Measurements from ENCODE around the gene ACTN1.

DNA sequence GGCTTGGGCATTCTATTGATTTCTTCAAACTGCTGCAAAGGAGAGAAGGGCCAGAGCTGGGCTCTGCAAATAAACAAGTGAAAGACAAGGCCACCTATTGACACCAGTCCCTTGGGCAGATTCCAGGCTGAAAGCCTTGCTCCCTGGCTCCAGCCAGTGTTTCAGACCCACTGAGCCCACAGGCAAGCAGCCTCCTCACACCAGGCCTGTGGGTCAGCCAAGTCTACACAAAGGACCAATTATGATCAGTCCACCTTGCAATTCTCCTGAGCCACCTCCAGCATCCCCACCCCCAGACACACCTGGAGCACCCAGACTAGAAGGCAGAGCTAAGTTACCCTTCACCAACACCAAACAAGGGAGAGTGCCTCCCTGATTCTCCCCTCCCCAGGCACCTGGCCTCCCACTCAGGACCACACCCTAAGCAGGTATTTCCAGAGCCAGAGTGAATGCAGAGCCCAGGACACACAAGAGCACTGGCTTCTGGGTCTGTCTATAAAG is 13.8 kb downstream of the ACTN1 start:
- TF ChIP-seq POLR2A (IDR thresholded peaks at IDR 0.05), result no peak
- TF ChIP-seq, protein P1, sequence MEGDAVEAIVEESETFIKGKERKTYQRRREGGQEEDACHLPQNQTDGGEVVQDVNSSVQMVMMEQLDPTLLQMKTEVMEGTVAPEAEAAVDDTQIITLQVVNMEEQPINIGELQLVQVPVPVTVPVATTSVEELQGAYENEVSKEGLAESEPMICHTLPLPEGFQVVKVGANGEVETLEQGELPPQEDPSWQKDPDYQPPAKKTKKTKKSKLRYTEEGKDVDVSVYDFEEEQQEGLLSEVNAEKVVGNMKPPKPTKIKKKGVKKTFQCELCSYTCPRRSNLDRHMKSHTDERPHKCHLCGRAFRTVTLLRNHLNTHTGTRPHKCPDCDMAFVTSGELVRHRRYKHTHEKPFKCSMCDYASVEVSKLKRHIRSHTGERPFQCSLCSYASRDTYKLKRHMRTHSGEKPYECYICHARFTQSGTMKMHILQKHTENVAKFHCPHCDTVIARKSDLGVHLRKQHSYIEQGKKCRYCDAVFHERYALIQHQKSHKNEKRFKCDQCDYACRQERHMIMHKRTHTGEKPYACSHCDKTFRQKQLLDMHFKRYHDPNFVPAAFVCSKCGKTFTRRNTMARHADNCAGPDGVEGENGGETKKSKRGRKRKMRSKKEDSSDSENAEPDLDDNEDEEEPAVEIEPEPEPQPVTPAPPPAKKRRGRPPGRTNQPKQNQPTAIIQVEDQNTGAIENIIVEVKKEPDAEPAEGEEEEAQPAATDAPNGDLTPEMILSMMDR (IDR thresholded peaks at IDR 0.05), result no peak

Measured in esophagus squamous epithelium (tissue), 4 donors.